Thyroid gland (tissue), 4 donors: ENCODE data around the gene CHST8. TPM values are rescaled to one million over a fixed set of nuclear protein-coding genes. Genes with fewer than 3 reads are reported as not detected.

Source experiments
- DNase-seq, 2 donors: peaks; one replicate each; pipeline ENCODE4 v3.0.0-alpha.2; 2019
- H3K27ac ChIP-seq, 3 donors: fragments of 200-600 bp; sonication (generic); 1 replicate in 2 of 3; 2 replicates in 1 of 3; pipeline ENCODE4 v1.5.1; 2016 to 2019; ENCODE audit warnings: mild to moderate bottlenecking in 1 of 3, moderate library complexity in 1 of 3
- H3K27me3 ChIP-seq: fragments of 200-600 bp; sonication (generic); one replicate; pipeline ENCODE4 v1.5.1; 2019
- H3K36me3 ChIP-seq, 2 donors: fragments of 200-600 bp; sonication (generic); one replicate each; pipeline ENCODE4 v1.5.1; 2016 to 2019
- H3K4me1 ChIP-seq, 2 donors: fragments of 200-600 bp; sonication (generic); one replicate each; pipeline ENCODE4 v1.5.1; 2017 to 2019
- H3K4me3 ChIP-seq, 3 donors: fragments of 200-600 bp; sonication (generic); replicated peaks in 1 of 3; 1 replicate in 2 of 3; 2 replicates in 1 of 3; pipeline ENCODE4 v1.5.1; 2016; ENCODE audit warnings: mild to moderate bottlenecking in 1 of 3
- H3K9me3 ChIP-seq: fragments of 200-600 bp; sonication (generic); one replicate; pipeline ENCODE4 v1.5.1; 2017
- CTCF ChIP-seq, 6 experiments: fragments of 200-600 bp in 3 of 6; fragments of 450-650 bp in 3 of 6; sonication (generic) in 3 of 6; IDR thresholded peaks; one replicate each; pipeline ENCODE4 v1.5.1; 2016 to 2019; ENCODE audit warnings: antibody characterized with exemption in 6 of 6, mild to moderate bottlenecking in 2 of 6, inconsistent platforms in 1 of 6, moderate library complexity in 1 of 6
- POLR2A ChIP-seq, 2 donors: fragments of 450-650 bp; IDR thresholded peaks; one replicate each; pipeline ENCODE4 v1.6.1; 2017; ENCODE audit warnings: antibody characterized with exemption in 2 of 2, mild to moderate bottlenecking in 2 of 2, moderate library complexity in 1 of 2
- WGBS, 2 donors: methylation state at CpG; one replicate each; pipeline ENCODE4 v1.1.5; 2017; 5-methylcytosine and 5-hydroxymethylcytosine counted together
- intact Hi-C: fragments of 100-400 bp; cut with DNase I; formaldehyde crosslinking; loops from one replicate; pipeline ENCODE4 v1.15.1; 2023
- total RNA-seq, 4 donors: library from RNA; depleted of rRNA; stranded (reverse); fragments of >200 nt; gene quantifications; one replicate each; pipeline ENCODE4 v1.2.3, GENCODE V29; 2016

Gene CHST8
- total RNA-seq, 4 donors from 2014 or later: 0.83 to 2.6 (median 1.4) TPM; not detected in 1

- TF ChIP-seq POLR2A (IDR thresholded peaks at IDR 0.05) (no peak), CTCF (IDR thresholded peaks at IDR 0.05) (no peak)
- Histone ChIP-seq H3K9me3 (no peaks in the 10 kb centered on the region), H3K27me3 (no peaks in the 10 kb centered on the region), H3K4me1 (no peaks in the 10 kb centered on the region), H3K36me3 (no peaks in the 10 kb centered on the region), H3K4me3 (no peak overlapping the region), H3K27ac (no peak overlapping the region)
- intact Hi-C loops: no loop called here
- WGBS, 2 donors: 82 to 88% methylated on average over 10 to 12 of the region's 12 CpGs
- DNase-seq: no peak
Measured at GRCh38 chr19:33627962-33628839, 6.4 kb downstream of the CHST8 start.

GRCh38 chr19:33628921-33629825, 7.4 kb downstream of the CHST8 start:
- 68 to 78% methylated on average over 7 to 8 of the region's 13 CpGs for WGBS, 2 donors
- no peak for DNase-seq
- no peaks in the 10 kb centered on the region for H3K4me1 ChIP-seq
- intact Hi-C loops: no loop called here
- H3K27ac ChIP-seq: no peak overlapping the region
- no peaks in the 10 kb centered on the region for H3K27me3 ChIP-seq
- TF ChIP-seq CTCF (IDR thresholded peaks at IDR 0.05) (no peak), POLR2A (IDR thresholded peaks at IDR 0.05) (no peak)
- H3K9me3 ChIP-seq: no peaks in the 10 kb centered on the region
- H3K36me3 ChIP-seq: no peaks in the 10 kb centered on the region
- no peak overlapping the region for H3K4me3 ChIP-seq

GRCh38 chr19:33629826-33630375, 8.1 kb downstream of the CHST8 start:
- no peak overlapping the region for H3K27ac ChIP-seq
- H3K4me1 ChIP-seq: no peaks in the 10 kb centered on the region
- 68 to 84% methylated on average over 7 of the region's 9 CpGs for WGBS, 2 donors
- DNase-seq: no peak
- no peaks in the 10 kb centered on the region for H3K27me3 ChIP-seq
- no peak overlapping the region for H3K4me3 ChIP-seq
- H3K36me3 ChIP-seq: no peaks in the 10 kb centered on the region
- H3K9me3 ChIP-seq: no peaks in the 10 kb centered on the region
- TF ChIP-seq CTCF (IDR thresholded peaks at IDR 0.05): no peak
- TF ChIP-seq POLR2A (IDR thresholded peaks at IDR 0.05): no peak
- intact Hi-C loops: no loop called here

- DNase-seq: no peak
- intact Hi-C loops: no loop called here
- TF ChIP-seq POLR2A (IDR thresholded peaks at IDR 0.05): no peak
- TF ChIP-seq CTCF (IDR thresholded peaks at IDR 0.05): no peak
- H3K4me3 ChIP-seq: no peak overlapping the region
- no peak overlapping the region for H3K27ac ChIP-seq
- 62 to 69% methylated on average over 12 to 13 of the region's 13 CpGs for WGBS, 2 donors
- no peaks in the 10 kb centered on the region for H3K36me3 ChIP-seq
- no peaks in the 10 kb centered on the region for H3K4me1 ChIP-seq
- no peaks in the 10 kb centered on the region for H3K9me3 ChIP-seq
- H3K27me3 ChIP-seq: no peaks in the 10 kb centered on the region
Measured at GRCh38 chr19:33630880-33631608, 9.3 kb downstream of the CHST8 start.
